Glomerular endothelial cell (primary cell): ENCODE results near the gene TOR1AIP1. TPM values are rescaled to one million over a fixed set of nuclear protein-coding genes. Genes with fewer than 3 reads are reported as not detected.

ENCODE experiments used
- total RNA-seq: library from RNA; depleted of rRNA; stranded (reverse); fragments of >200 nt; gene quantifications from 2 replicates; pipeline ENCODE4 v1.2.3, GENCODE V29; 2015

Gene TOR1AIP1
- total RNA-seq, 1 donor from 2014 or later: 35.7 TPM

Other genes starting within 250 kb of the TOR1AIP1 start
- 0.44 and 1.5 TPM in 2 replicates for gene FAM163A, start 139.0 kb upstream of the TOR1AIP1 start, total RNA-seq
- 75.5 and 88.7 TPM in 2 replicates for gene TOR1AIP2, start 4.5 kb upstream of the TOR1AIP1 start, total RNA-seq
- 22.1 and 45.1 TPM in 2 replicates for gene CEP350, start 72.5 kb downstream of the TOR1AIP1 start, total RNA-seq